ENCODE results near the gene ATF2.

DNA sequence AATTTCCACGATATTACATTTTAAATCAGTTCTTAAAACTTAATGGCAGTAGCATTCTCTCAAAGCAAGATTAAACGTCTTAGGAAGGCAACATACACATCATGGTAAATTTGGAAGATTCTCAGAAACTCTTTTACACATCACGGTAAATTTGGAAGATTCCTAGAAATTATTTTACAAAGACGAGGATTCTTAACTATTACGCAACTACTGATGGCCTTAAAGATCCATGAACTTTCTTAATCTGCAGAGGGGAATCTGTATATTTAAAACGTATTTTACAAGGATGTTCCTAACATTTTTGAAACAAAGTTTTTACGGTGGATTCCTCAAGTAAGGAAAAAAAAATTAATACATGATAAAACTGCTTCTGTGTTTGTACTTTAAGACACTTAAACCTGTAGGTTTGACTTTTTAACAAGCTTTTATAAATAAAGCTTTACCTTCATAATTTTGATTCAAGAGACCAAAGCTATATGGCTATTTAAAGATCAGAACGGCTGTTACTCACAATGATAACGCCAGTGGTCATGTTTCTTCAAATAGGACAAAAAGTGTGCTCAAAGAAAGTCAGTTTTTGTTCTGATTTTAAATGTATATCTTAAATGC, 1.7 kb downstream of the ATF2 start:
- TF ChIP-seq, protein P1, sequence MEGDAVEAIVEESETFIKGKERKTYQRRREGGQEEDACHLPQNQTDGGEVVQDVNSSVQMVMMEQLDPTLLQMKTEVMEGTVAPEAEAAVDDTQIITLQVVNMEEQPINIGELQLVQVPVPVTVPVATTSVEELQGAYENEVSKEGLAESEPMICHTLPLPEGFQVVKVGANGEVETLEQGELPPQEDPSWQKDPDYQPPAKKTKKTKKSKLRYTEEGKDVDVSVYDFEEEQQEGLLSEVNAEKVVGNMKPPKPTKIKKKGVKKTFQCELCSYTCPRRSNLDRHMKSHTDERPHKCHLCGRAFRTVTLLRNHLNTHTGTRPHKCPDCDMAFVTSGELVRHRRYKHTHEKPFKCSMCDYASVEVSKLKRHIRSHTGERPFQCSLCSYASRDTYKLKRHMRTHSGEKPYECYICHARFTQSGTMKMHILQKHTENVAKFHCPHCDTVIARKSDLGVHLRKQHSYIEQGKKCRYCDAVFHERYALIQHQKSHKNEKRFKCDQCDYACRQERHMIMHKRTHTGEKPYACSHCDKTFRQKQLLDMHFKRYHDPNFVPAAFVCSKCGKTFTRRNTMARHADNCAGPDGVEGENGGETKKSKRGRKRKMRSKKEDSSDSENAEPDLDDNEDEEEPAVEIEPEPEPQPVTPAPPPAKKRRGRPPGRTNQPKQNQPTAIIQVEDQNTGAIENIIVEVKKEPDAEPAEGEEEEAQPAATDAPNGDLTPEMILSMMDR (IDR thresholded peaks at IDR 0.05): no peak
- TF ChIP-seq POLR2AphosphoS5 (IDR thresholded peaks at IDR 0.05): no peak
